Uterus (tissue), 4 donors: ENCODE results near the gene ARHGAP15. TPM values are rescaled to one million over a fixed set of nuclear protein-coding genes. Genes with fewer than 3 reads are reported as not detected.

ENCODE experiments used
- DNase-seq, 2 donors: peaks; one replicate each; pipeline ENCODE4 v3.0.0-alpha.2; 2019 to 2020
- H3K27ac ChIP-seq, 2 donors: fragments of 200-600 bp; sonication (generic); 1 replicate in 1 of 2; 2 replicates in 1 of 2; pipeline ENCODE4 v1.5.1; 2016 to 2018
- H3K27me3 ChIP-seq, 2 donors: fragments of 200-600 bp; sonication (generic); one replicate each; pipeline ENCODE4 v1.5.1; 2018 to 2019; ENCODE audit warnings: control low read depth in 1 of 2
- H3K36me3 ChIP-seq, 2 donors: fragments of 200-600 bp; sonication (generic); one replicate each; pipeline ENCODE4 v1.5.1; 2019; ENCODE audit warnings: control low read depth in 1 of 2
- H3K4me1 ChIP-seq, 2 donors: fragments of 200-600 bp; sonication (generic); one replicate each; pipeline ENCODE4 v1.5.1; 2018 to 2019; ENCODE audit warnings: control low read depth in 1 of 2
- H3K4me3 ChIP-seq, 2 donors: fragments of 200-600 bp; sonication (generic); 1 replicate in 1 of 2; 2 replicates in 1 of 2; pipeline ENCODE4 v1.5.1; 2018 to 2019; ENCODE audit warnings: mild to moderate bottlenecking in 1 of 2
- H3K9me3 ChIP-seq, 2 donors: fragments of 200-600 bp; sonication (generic); one replicate each; pipeline ENCODE4 v1.5.1; 2019; ENCODE audit warnings: control low read depth in 1 of 2
- POLR2A ChIP-seq, 2 donors: fragments of 450-650 bp; IDR thresholded peaks; one replicate each; pipeline ENCODE4 v1.6.1; 2016; ENCODE audit warnings: antibody characterized with exemption in 2 of 2, mild to moderate bottlenecking in 1 of 2, moderate library complexity in 1 of 2
- intact Hi-C: fragments of 100-400 bp; cut with DNase I; formaldehyde crosslinking; loops from one replicate; pipeline ENCODE4 v1.15.1; 2023; ENCODE audit warnings: low total_unique reads
- total RNA-seq, 4 donors: library from RNA; depleted of rRNA in 3 of 4; stranded (reverse); fragments of >200 nt in 3 of 4; gene quantifications; one replicate each; pipeline versions ENCODE4 v1.1.0 to v1.2.4, GENCODE V29; 2014 to 2023
- TF ChIP-seq, protein P1 (sequence below), 4 experiments: fragments of 200-600 bp in 2 of 4; fragments of 450-650 bp in 2 of 4; sonication (generic) in 2 of 4; IDR thresholded peaks; one replicate each; pipeline ENCODE4 v1.5.1; 2016 to 2019; ENCODE audit warnings: antibody characterized with exemption in 4 of 4, mild to moderate bottlenecking in 2 of 4, moderate library complexity in 1 of 4
- donor health status: DM: yes; HTN: yes; CAD: no.

Gene ARHGAP15
- total RNA-seq, 4 donors from 2014 or later = 0.88 to 28.4 (median 6.6) TPM

DNA sequence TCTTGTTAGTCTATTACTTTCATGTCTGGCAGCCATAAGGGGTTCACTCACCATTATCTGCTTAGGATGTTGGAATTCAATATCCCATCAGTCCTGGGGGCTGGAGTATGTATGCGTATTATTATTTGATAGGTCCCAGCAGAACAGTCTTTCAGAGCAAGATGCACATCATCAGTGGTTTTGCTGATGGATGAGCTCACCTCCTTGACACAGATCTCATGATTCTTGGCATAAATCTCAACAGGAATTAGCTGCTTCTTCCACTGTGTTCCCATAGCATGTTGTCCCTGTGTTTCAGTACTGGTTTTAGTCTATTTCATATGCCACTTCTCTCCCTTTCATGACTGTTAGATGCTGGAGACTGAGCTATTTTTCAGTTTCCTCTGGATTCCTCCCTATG is 442.5 kb downstream of the ARHGAP15 start:
- Histone ChIP-seq H3K27ac (no peak overlapping the region), H3K36me3 (no peaks in the 10 kb centered on the region), H3K9me3 (no peaks in the 10 kb centered on the region), H3K4me3 (no peak overlapping the region), H3K4me1 (no peaks in the 10 kb centered on the region), H3K27me3 (no peaks in the 10 kb centered on the region)
- no peak for DNase-seq
- TF ChIP-seq POLR2A (IDR thresholded peaks at IDR 0.05) = no peak
- TF ChIP-seq, protein P1, sequence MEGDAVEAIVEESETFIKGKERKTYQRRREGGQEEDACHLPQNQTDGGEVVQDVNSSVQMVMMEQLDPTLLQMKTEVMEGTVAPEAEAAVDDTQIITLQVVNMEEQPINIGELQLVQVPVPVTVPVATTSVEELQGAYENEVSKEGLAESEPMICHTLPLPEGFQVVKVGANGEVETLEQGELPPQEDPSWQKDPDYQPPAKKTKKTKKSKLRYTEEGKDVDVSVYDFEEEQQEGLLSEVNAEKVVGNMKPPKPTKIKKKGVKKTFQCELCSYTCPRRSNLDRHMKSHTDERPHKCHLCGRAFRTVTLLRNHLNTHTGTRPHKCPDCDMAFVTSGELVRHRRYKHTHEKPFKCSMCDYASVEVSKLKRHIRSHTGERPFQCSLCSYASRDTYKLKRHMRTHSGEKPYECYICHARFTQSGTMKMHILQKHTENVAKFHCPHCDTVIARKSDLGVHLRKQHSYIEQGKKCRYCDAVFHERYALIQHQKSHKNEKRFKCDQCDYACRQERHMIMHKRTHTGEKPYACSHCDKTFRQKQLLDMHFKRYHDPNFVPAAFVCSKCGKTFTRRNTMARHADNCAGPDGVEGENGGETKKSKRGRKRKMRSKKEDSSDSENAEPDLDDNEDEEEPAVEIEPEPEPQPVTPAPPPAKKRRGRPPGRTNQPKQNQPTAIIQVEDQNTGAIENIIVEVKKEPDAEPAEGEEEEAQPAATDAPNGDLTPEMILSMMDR (IDR thresholded peaks at IDR 0.05) = no peak
- intact Hi-C loops = no loop called here

DNA sequence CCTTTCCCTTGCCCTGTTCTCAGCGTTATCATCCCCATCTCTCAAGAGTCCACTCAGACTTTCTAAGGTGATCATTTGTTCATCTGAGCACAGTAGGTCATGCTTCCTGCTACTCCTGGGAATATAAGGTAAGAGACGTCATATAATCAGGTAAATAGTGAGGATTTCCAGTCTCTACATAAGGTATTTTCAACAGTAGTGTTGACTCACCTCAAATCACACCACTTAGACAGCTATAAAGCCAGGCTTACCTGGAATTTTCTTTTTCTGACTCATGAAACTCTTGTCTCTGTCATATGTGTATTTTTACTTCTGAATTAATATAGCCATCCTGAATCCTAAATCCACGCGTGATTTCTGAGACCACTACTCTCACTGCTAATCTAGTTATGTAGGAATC is 443.2 kb downstream of the ARHGAP15 start:
- Histone ChIP-seq H3K9me3 (no peaks in the 10 kb centered on the region), H3K27me3 (no peaks in the 10 kb centered on the region), H3K4me1 (no peaks in the 10 kb centered on the region), H3K4me3 (no peak overlapping the region), H3K27ac (no peak overlapping the region), H3K36me3 (no peaks in the 10 kb centered on the region)
- no peak for DNase-seq
- TF ChIP-seq, protein P1 (IDR thresholded peaks at IDR 0.05) = no peak
- no peak for TF ChIP-seq POLR2A (IDR thresholded peaks at IDR 0.05)
- intact Hi-C loops = no loop called here

DNA sequence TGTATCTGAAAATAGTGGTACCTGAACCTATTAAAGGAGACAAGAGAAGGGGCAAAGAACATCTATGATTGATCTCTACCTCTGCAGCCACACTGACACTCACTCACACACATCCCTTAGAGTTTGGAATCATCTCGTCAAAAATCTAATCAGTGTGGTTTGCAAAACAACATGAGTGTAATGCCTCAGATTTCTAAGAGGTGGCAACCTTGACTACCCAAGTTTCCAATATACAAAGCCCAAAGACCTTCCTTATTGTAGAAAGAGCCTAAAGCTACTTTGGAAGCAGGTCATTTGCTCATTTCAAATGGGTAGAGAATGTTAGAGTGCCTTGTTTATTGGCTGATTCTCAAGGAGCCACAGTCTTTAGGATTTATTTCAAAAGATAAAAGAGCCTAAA is 444.9 kb downstream of the ARHGAP15 start:
- Histone ChIP-seq H3K36me3 (no peaks in the 10 kb centered on the region), H3K4me1 (no peaks in the 10 kb centered on the region), H3K27me3 (no peaks in the 10 kb centered on the region), H3K9me3 (no peaks in the 10 kb centered on the region), H3K27ac (no peak overlapping the region), H3K4me3 (no peak overlapping the region)
- no peak for DNase-seq
- TF ChIP-seq POLR2A (IDR thresholded peaks at IDR 0.05) = no peak
- TF ChIP-seq, protein P1 (IDR thresholded peaks at IDR 0.05) = no peak
- intact Hi-C loops = no loop called here

DNA sequence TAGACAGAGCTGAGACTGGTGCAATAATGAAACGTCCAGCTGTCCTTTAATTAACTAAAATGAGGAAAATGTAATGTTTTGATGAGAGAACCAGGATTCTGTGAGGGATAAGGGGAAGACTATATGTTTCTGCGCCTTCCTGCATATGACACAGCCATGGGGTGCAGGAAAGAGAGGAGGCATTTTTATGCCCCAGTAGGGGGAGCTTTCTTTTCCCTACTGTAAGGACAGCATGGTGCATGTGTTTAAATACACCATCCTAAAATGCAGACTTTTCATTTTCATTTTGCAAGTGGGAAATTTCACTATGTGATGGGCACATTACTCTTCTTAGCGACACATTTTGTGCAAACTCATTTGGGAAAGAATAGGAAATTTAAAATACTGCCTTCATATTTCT is 446.1 kb downstream of the ARHGAP15 start:
- H3K4me3 ChIP-seq = no peak overlapping the region
- intact Hi-C loops = no loop called here
- no peaks in the 10 kb centered on the region for H3K27me3 ChIP-seq
- H3K36me3 ChIP-seq = no peaks in the 10 kb centered on the region
- no peaks in the 10 kb centered on the region for H3K9me3 ChIP-seq
- H3K4me1 ChIP-seq = no peaks in the 10 kb centered on the region
- DNase-seq = no peak
- TF ChIP-seq POLR2A (IDR thresholded peaks at IDR 0.05) = no peak
- TF ChIP-seq, protein P1 (IDR thresholded peaks at IDR 0.05) = no peak
- H3K27ac ChIP-seq = no peak overlapping the region

DNA sequence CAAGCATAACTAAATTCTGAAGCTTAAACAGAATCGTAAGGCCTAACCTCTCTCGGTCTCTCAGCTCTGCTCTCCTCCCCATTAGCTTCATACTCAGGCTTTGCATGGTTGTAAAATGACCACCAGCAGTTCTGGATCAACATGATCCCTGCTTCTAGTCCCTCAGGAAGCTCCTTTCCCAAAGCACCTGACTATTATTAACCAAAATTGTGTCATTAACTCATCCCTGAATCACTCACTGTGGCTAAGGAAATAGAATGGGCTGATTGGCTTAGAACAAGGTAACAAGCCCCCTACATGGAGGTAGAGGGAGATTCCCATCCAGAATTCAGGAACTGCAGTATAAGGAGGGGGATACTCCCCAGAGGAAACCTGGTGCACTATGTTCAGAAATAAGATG is 448.3 kb downstream of the ARHGAP15 start:
- no peak for DNase-seq
- Histone ChIP-seq H3K4me1 (no peaks in the 10 kb centered on the region), H3K9me3 (no peaks in the 10 kb centered on the region), H3K27ac (no peak overlapping the region), H3K4me3 (no peak overlapping the region), H3K27me3 (no peaks in the 10 kb centered on the region), H3K36me3 (no peaks in the 10 kb centered on the region)
- intact Hi-C loops = no loop called here
- no peak for TF ChIP-seq POLR2A (IDR thresholded peaks at IDR 0.05)
- TF ChIP-seq, protein P1 (IDR thresholded peaks at IDR 0.05) = no peak
